HG03139 (cell line): ENCODE data around the gene LYPD4.
A peak's percentile ranks its signal among the peaks of the same experiment; 100 is the strongest.

ENCODE experiments used
- ATAC-seq: cut with Tn5 transposase; IDR thresholded peaks from one replicate; pipeline ENCODE4 v1.9.1; 2021; ENCODE audit not compliant: unreplicated experiment

LYPD4 gene, protein sequence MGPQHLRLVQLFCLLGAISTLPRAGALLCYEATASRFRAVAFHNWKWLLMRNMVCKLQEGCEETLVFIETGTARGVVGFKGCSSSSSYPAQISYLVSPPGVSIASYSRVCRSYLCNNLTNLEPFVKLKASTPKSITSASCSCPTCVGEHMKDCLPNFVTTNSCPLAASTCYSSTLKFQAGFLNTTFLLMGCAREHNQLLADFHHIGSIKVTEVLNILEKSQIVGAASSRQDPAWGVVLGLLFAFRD

DNA sequence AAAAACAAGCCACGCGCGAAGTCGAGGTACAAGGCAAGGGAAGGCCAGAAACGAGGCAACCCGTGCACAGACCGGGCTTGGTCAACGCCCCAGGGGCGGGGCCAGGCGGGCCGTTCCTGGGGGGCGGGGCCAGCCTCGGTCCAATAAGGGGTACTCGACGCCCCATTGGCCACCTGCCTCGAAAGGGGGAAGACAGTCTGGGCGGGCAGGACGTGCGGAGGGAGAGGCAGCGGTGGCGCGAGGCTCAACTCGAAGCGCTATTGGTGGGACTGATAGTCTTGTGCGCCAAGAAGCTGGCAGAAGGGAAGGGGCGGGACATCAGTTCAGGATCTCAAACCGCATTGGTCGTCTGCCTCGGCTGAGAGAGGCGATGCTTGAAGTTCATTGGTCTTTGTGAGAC is at the start of gene LYPD4:
LYPD4 (minus strand) TSS at position 83 of the 400 bp plus-strand sequence. CDS start 5,398 bp downstream, outside the sequence.
- ATAC-seq: no peak

DNA sequence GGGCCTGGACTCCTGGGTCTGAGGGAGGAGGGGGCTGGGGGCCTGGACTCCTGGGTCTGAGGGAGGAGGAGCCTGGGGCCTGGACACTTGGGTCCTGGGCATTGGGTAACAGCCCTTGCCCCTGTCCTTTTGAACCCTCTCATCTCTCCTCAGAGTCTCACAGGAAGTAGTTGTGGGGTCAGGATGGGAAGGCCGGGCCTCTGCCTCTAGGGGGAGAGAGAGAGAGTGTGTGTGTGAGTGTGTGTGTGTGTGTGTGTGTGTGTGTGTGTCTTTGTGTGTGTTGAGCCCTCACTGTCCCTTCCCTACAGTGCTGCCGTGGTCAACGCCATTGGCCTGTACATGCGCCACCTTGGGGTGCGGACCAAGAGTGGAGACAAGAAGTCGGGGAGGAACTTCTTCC is 49.4 kb upstream of the LYPD4 start:
- ATAC-seq: no peak

DNA sequence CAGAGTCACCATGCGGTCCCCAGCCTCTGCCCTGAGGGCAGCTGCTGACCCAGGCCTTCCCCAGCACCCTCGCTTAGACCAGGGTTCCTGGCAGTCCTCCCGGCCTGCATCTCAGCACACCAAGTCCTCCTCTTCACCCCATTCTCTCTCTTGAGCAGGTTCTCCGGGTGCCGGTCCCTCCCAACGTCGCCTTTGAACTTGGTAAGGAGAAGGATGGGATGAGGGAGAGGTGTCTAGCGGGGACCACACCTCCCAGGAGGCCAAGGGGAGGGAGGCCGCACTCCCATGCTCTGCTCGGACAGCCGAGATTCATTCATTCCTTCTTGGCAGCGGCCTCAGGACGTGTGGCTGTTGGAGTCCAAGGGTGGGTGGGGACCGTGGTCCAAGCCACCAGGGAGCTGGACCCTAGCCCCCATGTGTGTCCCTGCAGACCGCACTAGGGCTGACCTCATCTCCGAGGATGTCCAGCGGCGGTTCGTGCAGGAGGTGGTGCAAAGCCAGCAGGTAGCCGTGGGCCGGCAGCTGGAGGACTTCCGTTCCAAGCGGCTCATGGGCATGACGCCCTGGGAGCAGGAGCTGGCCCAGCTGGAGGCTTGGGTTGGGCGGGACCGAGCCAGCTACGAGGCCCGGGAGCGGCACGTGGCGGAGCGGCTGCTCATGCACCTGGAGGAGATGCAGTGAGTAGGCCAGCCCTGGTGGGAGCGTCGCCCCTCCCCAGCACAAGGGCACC is 47.9 kb upstream of the LYPD4 start:
- ATAC-seq: no peak

DNA sequence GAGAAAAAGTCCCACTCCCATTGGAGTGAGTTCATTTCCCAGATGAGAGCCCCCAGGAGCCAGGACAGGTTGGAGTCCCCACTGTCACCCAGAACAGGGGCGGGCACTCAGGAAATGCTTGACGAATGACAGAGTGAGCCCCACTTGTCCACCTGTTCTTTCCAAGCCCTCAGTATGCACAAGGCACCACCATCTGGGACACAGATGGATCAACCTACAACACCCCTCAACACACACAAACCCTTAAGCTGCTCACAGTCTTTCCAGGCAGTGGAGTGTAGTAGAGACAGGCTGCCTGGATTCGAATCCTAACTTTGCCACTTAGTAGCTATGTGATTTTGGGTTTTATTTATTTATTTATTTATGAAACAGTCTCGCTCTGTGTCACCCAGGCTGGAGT is 46.5 kb upstream of the LYPD4 start:
- no peak for ATAC-seq

DNA sequence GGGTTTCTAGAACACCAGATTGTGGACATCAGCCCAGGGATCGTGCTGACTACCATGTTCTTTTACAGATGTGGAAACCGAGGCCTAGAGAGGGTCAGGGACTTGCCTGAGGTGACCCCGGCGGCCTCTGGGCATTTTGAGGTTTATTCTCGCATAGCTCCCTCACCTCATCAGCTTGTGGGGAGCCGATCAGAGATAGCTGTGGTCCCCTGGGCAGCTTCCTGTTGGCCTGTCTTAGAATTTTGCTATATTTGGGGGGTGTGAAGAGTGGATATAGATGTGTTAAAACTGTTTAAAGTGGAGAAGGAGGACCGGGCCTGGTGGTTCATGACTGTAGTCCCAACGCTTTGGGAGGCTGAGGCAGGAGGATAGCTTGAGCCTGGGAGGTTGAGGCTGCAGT is 45.4 kb upstream of the LYPD4 start:
- no peak for ATAC-seq

DNA sequence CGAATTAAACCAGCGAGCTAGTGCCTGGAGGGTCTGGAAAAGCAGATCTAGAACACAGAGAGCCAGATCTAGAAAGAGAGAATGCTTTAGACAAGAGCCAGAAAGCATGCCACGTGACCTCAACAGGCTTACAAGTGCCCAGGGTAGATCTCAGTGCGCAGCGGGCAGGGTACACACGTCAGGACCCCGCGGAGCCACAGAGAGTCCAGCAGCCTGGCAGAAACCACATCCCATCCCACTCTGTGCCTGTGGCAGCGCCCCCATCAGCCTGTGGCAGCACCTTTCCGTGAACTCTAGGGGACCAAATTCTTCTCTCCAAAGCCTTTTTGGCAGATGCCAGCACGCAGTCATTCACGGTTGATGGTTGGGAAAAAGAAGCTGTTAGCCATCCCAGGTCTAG is 44.4 kb upstream of the LYPD4 start:
- no peak for ATAC-seq

DNA sequence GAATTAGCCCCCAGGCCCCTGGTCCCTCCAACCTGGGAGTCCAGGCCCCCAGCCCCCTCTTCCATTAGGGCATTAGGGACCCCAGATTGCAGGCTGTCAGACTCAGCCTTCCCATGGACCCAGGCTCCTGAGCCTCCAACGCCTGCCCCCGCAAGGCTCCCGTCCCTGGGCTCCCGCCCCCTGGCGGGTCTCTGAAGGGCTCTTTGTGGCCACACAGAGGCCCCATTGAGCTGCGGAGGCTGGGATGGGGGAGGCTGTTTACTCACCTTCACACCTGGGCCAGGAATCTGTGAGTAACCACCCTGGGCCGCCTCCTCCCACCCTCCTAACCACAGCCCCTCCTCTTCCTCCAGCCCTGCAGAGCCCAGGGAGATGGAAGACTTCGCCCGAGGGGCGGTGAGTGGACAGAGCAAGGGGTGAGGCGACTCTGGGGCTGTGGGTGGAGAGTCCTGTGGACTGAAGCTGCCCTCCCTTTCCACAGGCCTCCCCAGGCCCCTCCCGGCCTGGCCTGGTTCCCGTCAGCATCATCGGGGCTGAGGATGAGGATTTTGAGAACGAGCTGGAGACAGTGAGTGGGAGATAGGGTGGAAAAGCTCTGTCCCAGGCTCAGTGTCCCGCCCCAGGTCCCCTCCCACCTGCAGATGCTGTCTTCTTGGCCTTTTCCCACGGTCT is 43.4 kb upstream of the LYPD4 start:
- no peak for ATAC-seq

DNA sequence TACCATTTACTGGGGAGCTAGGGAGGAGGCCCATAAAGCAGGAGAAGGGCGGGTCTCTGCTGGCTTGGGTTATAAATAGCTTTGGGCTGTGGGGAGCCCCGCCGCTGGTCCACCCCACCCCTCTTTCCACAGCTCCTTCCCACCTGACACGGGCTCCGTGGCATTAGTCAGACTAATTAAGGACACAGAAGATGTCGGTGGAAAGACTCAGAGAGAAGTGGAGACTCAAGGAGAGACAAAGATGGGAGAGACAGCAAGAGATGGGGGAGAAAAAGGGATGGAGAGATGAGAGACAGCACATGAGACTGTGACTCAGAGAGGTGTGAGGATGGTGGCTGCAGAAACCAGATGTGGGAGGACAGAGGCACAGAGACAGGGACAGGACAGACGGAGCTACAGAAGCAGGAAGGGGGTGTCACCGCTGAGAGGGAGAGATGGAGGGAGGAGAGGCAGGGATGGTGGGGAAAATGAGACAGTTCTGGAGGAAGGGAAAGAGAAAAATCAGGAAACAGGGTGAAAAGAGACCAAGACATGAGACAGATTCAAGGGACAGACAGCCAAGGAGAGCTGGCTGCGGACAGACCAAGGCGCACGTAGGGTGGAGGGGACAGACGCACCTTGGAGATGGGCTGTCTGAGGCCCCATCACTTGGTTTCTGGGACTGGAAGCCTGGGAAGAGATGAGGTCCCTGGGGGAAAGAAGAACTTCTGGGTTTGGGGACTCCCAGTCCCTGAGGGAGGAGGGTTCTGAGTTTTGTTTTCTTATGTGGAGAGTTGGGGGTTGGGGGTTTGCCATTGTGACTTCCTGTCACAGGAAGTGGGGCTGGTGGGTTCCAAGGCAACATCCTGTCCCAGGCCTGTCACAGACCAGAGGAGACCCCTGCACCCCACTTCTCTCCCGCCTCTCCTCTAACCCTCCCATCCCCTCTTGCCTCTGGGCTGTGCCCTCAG is 42.6 kb upstream of the LYPD4 start:
- no peak for ATAC-seq

DNA sequence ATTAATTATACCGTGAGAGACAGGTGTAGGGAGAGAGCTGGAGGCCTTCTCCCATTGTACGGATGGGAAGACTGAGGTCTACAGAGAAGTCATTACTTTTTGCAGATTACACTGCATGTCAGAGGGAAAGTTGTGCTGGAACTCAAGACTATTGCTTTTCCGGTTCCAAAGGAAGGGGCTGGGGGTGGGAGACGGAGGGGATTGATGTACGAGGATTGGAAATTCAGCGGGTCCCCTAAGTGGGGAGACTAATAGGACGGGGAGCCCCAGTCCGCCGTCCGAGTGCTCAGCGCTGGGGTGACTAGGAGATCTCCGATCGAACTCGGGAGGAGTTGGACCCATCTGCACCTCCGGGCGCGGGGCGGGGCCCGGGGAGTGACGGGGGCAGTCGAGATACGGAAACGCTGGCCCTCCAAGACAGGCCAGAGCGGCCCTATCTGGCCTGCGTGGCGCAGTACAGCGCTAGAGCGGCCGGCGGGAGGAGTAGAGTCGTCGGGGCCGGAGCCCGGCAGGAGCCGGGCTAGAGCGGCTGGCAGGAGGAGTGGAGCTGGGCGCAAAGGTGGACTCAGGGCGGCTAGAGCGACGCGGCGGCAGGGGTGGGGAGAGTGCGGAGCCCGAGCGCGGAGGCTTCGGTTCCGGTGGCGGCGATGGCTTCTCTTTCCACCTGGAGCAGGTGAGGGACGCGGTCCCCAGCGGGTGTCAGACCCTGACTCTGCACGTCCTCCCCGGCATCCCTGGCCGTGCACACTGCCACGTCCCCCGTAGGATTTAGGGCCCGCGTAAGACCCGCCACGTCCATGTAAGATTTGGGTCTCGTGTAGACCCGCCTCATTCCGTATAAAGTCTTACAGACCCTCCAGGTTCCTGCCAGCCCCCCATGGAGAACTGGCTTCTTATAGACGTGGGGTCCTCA is 39.6 kb upstream of the LYPD4 start:
- ATAC-seq: peak; percentile 58

DNA sequence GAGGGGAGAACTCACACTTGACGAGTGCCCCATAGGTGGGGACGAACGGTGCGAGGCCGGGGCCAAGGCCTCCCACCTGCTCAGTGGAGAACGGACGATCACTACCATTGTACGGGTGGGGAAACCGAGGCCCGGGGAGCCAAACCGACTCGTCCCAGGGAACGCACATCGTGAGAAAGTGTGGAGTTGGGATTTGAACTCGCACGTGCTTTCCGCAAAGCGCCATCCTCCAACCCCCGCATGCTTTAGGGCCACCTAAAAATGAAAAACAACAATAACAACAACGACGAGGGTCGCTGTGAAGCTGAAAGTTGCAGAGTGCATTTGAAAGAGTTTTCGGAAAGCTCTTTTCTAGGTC is 39.0 kb upstream of the LYPD4 start:
- no peak for ATAC-seq

DNA sequence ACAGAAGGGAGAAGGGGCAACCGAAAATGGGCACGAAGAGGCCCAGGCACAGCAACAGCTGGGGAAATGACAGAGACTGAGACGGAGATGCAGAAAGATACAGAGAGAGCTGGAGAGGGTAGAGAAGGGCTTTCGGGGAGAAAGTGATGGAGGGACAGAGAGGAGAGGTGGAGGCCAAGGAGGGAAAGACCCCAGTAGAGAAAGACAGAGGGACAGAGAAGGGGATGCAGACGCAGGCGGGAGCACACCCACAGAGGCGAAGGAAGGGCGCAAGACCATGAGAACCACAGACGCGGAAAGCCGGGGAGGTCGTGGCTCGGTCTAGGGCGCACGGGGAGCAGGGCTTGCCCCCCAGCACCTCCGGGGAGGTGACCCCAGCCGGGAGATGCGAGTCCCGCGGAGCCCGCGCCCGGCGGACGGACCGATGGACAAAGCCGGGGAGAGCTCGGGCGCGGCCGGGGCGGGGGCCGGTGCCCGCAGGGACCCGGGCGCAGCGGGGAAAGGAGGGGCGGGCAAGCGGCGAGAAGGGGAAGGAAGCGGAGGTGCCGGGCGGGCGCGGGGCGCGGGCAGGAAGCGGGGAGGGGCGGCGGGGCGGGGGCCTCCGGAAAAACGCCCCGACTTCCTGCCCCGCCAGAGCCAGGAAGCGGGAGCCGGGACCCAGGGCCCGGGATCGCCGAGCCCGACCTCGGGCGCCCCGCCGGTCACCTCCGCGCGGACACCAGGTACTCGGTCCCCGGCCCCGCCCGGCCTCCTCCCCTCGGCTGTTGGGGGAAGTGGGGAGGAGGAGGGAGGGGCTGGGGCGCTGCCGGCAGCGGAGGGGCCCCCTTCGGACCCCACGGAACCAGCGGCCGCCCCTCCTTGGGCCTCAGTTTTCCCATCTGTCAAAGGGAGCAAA is 38.3 kb upstream of the LYPD4 start, which contains the start of gene ARHGEF1:
ARHGEF1 (plus strand) TSS at position 617 of the 895 bp plus-strand sequence. CDS start 4,899 bp downstream, outside the sequence.
- no peak for ATAC-seq

DNA sequence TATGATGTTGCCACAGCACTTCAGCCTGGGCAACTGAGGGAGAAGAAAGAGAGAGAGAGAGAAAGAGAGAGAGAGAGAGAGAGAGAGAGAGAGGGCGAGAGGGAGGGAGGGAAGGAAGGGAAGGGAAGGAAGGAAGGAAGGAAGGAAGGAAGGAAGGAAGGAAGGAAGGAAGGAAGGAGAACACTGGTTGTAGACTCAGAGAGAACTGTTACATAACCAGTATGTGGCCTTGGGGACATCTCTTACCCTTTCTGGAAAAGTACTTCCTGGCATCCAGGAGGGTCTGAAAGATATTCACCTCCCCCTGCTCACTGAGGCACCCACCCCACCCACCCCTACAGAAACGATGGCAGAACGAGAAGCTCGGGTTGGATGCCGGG is 35.8 kb upstream of the LYPD4 start:
- ATAC-seq: no peak

DNA sequence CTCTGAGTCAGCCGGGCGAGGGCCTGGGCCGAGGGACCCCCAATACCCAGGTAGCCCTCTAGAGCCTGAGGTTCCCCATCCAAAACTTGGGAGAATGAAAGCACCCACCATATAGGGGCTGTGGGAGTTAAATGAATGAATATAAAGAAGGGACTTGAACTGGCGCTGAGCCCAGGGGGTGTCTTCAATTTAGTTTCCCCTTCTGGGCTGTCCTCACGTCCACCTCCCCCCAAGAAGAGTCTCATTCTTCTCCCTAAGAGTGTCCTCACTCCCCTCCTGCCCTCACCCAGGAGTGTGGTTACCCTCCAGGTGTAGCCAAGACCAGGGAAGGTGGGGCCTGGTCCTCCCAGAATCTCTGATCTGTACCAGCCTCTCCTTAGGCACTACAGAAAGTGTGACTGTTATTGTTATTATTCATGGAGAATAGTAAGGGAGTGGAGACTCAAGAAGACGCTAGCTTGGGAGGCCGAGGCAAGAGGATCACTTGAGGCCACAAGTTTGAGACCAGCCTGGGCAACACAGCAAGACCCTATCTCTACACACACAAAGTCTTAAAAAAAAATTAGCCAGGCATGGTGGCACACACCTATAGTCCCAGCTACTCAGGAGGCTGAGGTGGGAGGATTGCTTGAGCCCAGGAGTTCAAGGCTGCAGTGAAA is 35.3 kb upstream of the LYPD4 start:
- ATAC-seq: no peak

DNA sequence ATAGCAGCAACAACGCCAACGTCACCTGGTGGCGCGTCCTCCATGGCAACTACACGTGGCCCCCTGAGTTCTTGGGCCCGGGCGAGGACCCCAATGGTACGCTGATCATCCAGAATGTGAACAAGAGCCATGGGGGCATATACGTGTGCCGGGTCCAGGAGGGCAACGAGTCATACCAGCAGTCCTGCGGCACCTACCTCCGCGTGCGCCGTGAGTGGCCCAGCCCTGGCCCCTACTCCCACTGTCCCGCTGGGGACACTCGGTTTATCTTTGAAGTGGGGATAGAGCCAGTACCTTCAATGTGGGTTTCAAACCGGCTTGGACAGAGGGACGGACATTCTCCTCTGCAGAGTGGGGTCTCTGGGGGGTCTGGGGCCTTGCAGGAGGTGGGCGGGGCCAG is 34.6 kb upstream of the LYPD4 start:
- ATAC-seq: no peak

DNA sequence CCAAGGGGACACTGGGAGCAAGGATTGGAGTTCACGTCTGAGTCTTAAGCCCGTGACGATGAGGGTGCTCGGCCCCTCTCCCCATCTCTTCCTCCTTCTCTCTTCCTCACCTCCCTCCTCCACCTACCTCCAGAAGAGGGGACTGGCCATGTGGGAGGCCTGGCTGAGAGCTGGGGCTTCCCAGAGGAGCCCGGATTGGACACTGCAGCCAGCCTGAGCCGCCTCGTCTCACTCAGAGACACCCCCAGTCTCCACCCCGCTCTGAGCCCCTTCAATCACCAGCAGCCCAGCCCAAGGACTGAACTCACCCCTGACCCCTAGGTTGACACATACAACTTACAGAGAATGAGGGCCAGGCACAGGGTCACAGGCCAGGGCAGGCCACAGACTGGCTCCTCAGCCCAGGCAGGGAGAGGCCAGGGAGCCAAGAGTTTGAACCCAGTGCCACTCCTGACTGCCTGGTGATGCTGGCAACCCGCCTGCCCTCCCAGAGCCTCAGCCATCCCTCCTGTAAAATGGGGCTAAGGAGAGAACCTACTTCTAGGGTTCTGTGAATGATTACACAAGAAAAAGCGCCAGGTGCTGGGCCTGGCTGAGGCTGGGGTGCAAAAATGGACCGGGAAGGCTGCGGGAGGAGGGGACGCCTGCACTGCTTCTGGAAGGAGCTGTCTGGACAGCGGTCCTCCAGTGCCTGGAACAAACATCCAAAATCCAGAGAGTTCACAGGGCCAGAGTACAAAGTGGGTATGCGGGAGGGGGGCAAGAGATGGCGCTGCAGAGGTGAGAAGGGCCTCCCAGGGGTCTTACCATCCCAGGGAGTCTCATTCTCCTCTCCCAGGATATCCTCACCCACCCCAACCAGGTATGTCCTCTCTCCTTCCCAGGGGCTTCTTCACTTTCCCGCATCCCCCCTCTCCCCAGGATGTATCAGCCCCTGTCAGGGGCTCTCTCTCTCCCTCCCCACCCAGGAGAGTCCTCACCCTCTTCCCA is 33.7 kb upstream of the LYPD4 start:
- ATAC-seq: no peak

DNA sequence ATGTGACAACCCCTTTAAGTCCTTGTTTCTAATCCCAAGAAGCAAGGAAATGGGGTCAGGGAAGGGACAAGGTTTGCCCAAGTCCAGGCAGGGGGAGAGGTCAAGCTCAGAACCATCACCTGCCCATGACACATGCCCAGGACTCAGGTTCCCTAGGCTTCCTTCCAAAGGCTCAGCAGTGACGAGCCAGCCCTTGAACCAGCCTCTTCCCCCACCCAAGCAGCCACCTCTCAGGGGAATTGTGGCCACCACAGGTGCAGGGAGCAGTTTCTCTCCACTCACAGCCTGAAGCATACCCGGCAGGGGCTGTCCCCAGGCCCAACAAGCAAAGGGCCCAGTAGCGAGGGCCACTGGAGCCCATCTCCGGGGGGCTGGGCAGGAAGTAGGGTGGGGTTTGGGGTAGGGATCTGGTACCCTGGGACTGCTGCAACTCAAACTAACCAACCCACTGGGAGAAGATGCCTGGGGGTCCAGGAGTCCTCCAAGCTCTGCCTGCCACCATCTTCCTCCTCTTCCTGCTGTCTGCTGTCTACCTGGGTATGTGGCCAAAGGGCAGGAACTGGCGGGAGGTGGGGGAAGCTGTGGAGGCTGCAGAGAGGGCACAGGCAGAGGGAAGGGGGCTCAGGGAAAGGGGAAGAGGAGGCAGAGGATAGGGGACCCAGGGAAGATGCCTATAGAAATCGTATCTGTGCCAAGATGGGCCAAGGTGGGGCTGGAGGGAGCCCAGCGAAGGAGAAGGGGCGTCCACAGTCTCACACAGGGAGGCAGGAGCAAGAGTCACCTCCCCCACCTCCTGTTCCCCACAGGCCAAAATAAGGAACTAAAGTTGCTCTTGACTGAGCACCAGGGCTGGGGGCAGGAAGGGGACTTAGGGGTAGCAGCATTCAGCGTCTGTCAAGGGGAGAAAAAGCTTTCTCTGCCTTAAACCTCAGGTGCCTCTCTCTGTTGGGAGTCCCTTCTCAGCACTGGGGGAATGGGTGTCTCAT is 32.7 kb upstream of the LYPD4 start, which contains the start of gene CD79A:
CD79A (plus strand) TSS at position 433 of the 986 bp plus-strand sequence; CDS start at position 459, 26 bp downstream.
- ATAC-seq: peak; percentile 63
